DOHH2 (cell line): ENCODE results near the gene KIAA0408.

ENCODE experiments used
- H3F3A ChIP-seq: fragments of 200-600 bp; sonication (generic), shearing (Covaris generic); 2 replicates; pipeline ENCODE4 v1.6.0; 2016; ENCODE audit warnings: antibody characterized with exemption, mild to moderate bottlenecking; ENCODE audit not compliant: control insufficient read depth, insufficient read depth
- H3K27ac ChIP-seq: fragments of 200-600 bp; sonication (generic); 2 replicates; pipeline ENCODE4 v1.5.1; 2014; ENCODE audit warnings: low read depth, mild to moderate bottlenecking, low read length, moderate library complexity
- H3K27me3 ChIP-seq: fragments of 200-600 bp; sonication (generic); 2 replicates; pipeline ENCODE4 v1.6.1; 2014; ENCODE audit warnings: mild to moderate bottlenecking, low read length, mixed read lengths; ENCODE audit not compliant: control insufficient read depth
- H3K36me3 ChIP-seq: fragments of 200-600 bp; sonication (generic); 2 replicates; pipeline ENCODE4 v1.6.1; 2014; ENCODE audit warnings: mild to moderate bottlenecking, low read length, moderate library complexity, mixed read lengths; ENCODE audit not compliant: control insufficient read depth
- H3K4me1 ChIP-seq: fragments of 200-600 bp; sonication (generic); 2 replicates; pipeline ENCODE4 v1.6.1; 2014; ENCODE audit warnings: mild to moderate bottlenecking, low read length, mixed read lengths; ENCODE audit not compliant: control insufficient read depth
- H3K4me2 ChIP-seq: fragments of 200-600 bp; sonication (generic); 2 replicates; pipeline ENCODE4 v1.6.0; 2014; ENCODE audit warnings: mild to moderate bottlenecking, low read length, moderate library complexity
- H3K4me3 ChIP-seq: fragments of 200-600 bp; sonication (generic); 2 replicates; pipeline ENCODE4 v1.5.1; 2014; ENCODE audit warnings: mild to moderate bottlenecking, low read length, mixed read lengths
- H3K79me2 ChIP-seq: fragments of 200-600 bp; sonication (generic); 2 replicates; pipeline ENCODE4 v1.6.1; 2014; ENCODE audit warnings: mild to moderate bottlenecking, low read length, mixed read lengths; ENCODE audit not compliant: control insufficient read depth
- H3K9me2 ChIP-seq: fragments of 200-600 bp; sonication (generic); replicated peaks from 2 replicates; pipeline ENCODE4 v1.6.1; 2014; ENCODE audit warnings: mild to moderate bottlenecking, low read length, mixed read lengths; ENCODE audit not compliant: control insufficient read depth
- H3K9me3 ChIP-seq: fragments of 200-600 bp; sonication (generic); 2 replicates; pipeline ENCODE4 v1.6.1; 2014; ENCODE audit warnings: antibody characterized with exemption, low read length, mixed read lengths; ENCODE audit not compliant: control insufficient read depth, insufficient read depth
- H4K20me1 ChIP-seq: fragments of 200-600 bp; sonication (generic); 2 replicates; pipeline ENCODE4 v1.6.0; 2014; ENCODE audit warnings: low read depth, mild to moderate bottlenecking, antibody characterized with exemption, low read length, moderate library complexity; ENCODE audit not compliant: control insufficient read depth, insufficient read depth
- CTCF ChIP-seq: fragments of 200-600 bp; sonication (generic); IDR thresholded peaks from one replicate; pipeline ENCODE4 v1.5.1; 2014; ENCODE audit warnings: antibody characterized with exemption, mild to moderate bottlenecking, low read depth, low read length; ENCODE audit not compliant: poor library complexity, severe bottlenecking
- EZH2phosphoT487 ChIP-seq: fragments of 200-600 bp; sonication (generic); IDR thresholded peaks from 2 replicates; pipeline ENCODE4 v1.6.1; 2017; ENCODE audit warnings: borderline replicate concordance, mild to moderate bottlenecking, antibody characterized with exemption, low read length, moderate library complexity, mixed read lengths

KIAA0408 gene

GRCh38 chr6:127486934-127487333 lies 27.7 kb upstream of the KIAA0408 start:
- Histone ChIP-seq H3F3A (no peaks in the 10 kb centered on the region), H3K4me1 (no peaks in the 10 kb centered on the region), H3K9me2 (no peaks in the 10 kb centered on the region), H3K79me2 (no peaks in the 10 kb centered on the region), H3K9me3 (no peaks in the 10 kb centered on the region), H3K4me3 (no peak overlapping the region), H3K27me3 (peaks cover 3% of the 10 kb centered on the region; the same call in 1 of the 2 replicates), H3K27ac (no peak overlapping the region), H3K36me3 (no peaks in the 10 kb centered on the region), H4K20me1 (no peaks in the 10 kb centered on the region), H3K4me2 (no peak overlapping the region)
- TF ChIP-seq EZH2phosphoT487, result no peak
- TF ChIP-seq CTCF, result no peak

- Histone ChIP-seq H3K4me2 (peak overlapping the region; percentile 6; the same call in 1 of the 2 replicates), H3K36me3 (no peaks in the 10 kb centered on the region), H3K27ac (no peak overlapping the region), H3K79me2 (no peaks in the 10 kb centered on the region), H4K20me1 (no peaks in the 10 kb centered on the region), H3K4me3 (no peak overlapping the region), H3K9me3 (no peaks in the 10 kb centered on the region), H3K4me1 (no peaks in the 10 kb centered on the region), H3K27me3 (peaks cover 3% of the 10 kb centered on the region; the same call in 1 of the 2 replicates), H3F3A (no peaks in the 10 kb centered on the region), H3K9me2 (no peaks in the 10 kb centered on the region)
- TF ChIP-seq EZH2phosphoT487 (no peak), CTCF (no peak)
Observed at GRCh38 chr6:127484212-127484863, 25.1 kb upstream of the KIAA0408 start.

- no peak for TF ChIP-seq CTCF
- no peak for TF ChIP-seq EZH2phosphoT487
- Histone ChIP-seq H3K4me2 (no peak overlapping the region), H3K36me3 (no peaks in the 10 kb centered on the region), H4K20me1 (no peaks in the 10 kb centered on the region), H3K9me3 (no peaks in the 10 kb centered on the region), H3F3A (no peaks in the 10 kb centered on the region), H3K27me3 (peaks cover 3% of the 10 kb centered on the region; the same call in 1 of the 2 replicates), H3K4me3 (no peak overlapping the region), H3K9me2 (no peaks in the 10 kb centered on the region), H3K79me2 (no peaks in the 10 kb centered on the region), H3K27ac (no peak overlapping the region), H3K4me1 (no peaks in the 10 kb centered on the region)
Observed at GRCh38 chr6:127483399-127484055, 24.3 kb upstream of the KIAA0408 start.
